SH-SY5Y (cell line): ENCODE measurements around the gene EBF3.

Source experiments
- GATA2 ChIP-seq: IDR thresholded peaks from 2 replicates; pipeline ENCODE4 v1.6.1; 2011; ENCODE audit warnings: mild to moderate bottlenecking, low read depth, low read length
- GATA3 ChIP-seq: IDR thresholded peaks from 2 replicates; pipeline ENCODE4 v1.6.1; 2011; ENCODE audit warnings: low read depth, mild to moderate bottlenecking, low read length, moderate library complexity

EBF3 gene

DNA sequence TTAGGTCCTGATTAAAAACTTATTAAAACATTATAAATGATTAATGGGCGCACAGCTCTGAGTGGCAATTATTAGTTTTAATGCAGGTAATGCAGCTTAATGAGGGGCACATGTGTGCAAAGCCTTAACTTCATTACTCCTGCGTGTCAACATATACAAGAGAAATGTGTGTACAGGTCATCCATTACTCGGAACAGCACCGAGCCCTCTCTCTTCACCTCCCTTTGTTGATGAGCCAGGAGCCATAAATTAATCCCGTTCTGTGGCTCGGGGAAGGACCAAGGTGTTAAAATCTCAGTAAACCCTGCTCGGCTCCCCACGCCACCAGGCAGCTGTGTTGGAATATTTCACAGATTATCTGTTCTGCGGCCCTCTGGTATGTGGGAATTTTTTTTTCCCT is 77.8 kb downstream of the EBF3 start:
- TF ChIP-seq GATA2 (no peak), GATA3 (no peak)

DNA sequence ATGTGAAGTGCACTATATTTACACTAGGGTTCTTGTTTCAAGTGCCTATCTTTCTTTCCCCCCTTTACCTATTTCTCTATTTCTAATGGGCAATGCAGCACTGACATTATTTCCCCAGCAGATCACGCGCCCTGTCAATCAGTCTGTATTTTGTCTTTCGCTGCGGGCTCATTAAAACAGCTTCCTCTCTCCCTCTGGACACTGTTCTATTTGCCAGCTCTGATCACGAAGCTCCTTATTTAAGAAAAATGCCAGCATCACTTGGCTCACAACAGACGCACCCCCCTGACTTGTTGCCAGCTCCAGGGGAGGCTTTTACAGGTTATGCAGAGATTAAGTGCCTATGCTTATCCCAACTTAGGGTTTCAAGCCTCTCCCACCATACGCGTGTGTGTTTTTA is 78.5 kb downstream of the EBF3 start:
- TF ChIP-seq GATA2 (no peak), GATA3 (no peak)

DNA sequence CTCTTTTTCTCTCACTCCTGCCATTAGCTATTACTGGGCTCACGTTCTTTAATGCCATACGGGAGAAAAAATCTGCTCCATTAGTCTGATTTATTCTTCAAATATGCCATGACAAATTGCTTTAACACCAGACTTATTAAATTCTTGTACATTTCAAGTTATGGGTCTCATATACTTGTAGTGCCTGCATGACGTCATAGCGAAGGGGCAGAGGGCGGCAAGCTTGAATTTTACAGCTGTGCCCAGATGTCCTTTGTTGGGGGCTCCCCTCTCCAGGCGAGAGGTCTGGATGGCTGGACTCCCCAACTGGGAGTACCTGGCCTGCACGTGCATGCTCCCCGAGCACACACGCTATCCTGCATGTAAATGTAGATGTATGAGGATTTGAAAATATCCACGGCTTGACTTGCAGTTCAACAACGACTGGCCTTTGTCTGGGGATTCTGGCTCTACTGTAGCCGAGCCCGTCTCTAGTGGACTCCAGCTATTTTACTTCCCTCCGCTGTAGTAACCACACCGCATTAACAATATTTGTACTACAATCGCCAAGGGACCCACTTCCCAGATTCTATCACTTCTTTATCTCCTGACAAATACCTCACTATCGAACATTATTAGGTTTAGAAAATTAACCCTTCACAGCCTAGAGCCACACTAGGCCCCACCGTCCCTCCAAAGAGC is 79.5 kb downstream of the EBF3 start:
- TF ChIP-seq GATA2 (no peak), GATA3 (no peak)

DNA sequence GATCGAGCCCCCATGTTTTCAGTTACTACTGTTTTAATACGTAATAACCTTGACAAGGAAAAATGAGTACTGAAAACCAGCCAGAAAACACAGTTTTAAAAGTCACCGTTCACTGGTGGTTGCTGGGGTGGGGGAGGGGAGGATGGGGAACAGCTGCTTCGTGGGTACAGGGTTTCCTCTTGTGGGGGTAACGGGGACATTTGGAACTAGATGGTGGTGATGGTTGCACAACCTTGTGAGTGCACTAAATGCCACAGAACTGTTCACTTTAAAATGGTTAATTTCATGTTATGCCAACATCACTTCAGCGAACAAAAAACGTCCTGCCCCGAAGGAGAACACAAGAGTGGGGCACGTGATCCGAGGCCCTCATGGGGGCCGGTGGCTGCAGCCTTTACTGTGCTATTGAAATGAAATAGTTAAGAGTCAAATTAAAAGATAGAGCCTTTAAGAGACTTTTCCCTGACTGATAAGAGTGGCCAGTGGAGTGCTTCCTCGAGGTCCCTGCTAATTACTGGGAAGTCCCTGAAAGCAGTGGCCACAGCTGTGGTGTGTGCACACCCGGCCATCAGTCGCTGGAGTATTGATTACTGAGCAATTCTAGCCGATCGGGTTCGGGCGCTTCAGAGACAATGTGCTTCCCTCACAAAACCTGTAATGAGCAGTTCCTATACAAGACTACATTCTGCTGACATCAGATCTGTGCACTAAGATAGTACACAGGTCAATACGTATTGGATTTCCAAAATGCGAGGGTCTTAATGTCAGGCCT is 80.3 kb downstream of the EBF3 start:
- TF ChIP-seq GATA3 (no peak), GATA2 (no peak)

DNA sequence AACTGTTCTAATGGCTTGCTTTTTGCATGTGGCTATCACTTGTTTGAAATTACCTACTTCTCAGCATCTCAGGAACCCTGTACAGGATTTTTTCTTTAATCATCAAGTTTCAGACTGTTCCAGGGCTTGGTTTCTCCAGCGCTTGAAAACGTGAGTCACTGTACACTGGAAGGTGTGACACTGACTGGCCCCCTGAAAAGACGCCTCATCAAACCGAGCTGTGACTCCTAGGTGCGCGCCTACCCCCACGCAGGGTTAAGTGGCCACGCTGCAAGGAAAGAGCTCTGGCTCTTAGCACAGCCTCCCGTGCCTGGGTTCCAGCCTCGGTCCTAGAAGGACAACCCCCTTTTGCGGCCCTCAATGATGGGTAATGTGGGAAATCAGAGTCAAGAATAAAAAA is 81.0 kb downstream of the EBF3 start:
- TF ChIP-seq GATA3 (no peak), GATA2 (no peak)

DNA sequence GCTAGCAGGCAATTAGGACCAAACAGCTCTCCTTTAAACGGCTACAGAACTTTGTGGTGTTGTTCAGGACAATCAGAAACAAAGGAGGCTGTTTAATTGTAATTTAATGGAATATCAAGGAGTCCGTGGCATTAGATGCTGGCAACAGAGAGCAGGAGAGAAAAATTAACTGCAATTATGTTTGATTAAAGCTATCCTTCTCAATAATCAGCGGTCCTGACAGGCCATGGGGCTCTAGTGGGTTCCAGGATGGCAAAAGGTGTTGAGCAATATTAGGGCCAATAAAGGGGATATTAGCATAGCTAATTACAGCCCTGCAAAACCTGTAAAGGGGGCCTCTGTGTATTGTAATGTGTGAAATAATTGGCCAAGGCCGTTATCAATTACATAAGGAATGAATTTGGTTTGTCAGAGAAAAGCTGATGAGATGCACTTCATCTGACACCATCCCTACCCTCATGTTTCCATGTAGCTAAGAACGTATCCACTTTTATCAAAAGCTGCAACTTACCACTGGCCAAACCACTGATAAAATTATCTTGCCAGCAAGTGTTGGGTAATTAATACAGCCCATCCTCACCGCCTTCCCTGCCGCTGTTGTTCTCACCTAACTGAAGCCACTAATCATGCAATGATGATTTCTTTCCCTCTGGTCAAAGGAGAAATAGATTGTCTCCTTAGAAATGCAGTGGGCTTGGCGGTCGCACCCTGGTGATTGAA is 81.6 kb downstream of the EBF3 start:
- TF ChIP-seq GATA3 = no peak
- TF ChIP-seq GATA2 = no peak

DNA sequence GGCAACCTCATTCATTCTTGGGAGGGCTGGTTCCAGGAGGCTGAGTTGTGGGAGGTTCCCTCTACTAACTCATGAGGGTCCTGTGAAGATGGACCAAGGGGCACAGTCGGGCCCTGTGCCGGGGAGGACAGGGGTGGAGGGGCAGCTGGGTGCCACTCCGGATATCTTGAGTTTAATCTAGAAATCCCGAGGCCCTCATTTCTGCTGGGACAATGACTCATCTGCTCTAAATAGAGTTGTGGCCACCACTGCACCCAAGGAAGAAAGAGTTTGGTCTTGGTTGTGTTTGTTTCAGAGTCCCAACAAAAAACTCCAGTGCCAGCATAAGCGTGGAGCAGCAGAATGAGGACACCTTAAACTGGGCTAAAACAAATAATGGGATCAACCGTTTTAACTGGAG is 82.4 kb downstream of the EBF3 start:
- no peak for TF ChIP-seq GATA3

DNA sequence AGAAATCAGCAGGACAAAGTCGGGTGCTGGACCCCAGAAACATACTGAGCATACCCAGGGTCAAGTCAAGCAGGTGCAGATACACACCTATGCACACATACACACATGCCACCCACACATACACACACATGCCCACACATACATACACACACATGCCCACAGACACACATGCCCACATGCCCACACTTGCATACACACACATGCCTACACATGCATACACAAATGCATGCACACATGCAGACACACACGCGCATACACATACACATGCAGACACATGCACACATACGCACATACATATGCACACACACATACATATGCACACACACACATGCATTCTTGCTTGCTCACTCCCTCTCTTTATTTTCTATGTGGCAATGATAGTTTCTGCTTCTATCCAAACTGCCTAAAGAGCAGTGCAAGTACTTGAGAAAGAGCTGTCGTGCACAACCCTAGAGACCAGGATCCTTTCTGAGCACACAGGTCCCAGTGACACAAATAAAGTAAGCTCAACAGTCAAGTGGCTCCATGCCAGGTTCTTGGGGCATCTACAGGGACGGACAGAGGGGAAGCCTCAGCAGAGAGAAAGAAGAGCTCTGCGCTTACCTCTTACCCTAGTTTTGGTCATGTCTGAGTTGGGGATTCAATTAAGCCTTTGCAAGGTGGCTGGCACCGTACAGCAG is 83.7 kb downstream of the EBF3 start:
- TF ChIP-seq GATA3 (no peak), GATA2 (no peak)

DNA sequence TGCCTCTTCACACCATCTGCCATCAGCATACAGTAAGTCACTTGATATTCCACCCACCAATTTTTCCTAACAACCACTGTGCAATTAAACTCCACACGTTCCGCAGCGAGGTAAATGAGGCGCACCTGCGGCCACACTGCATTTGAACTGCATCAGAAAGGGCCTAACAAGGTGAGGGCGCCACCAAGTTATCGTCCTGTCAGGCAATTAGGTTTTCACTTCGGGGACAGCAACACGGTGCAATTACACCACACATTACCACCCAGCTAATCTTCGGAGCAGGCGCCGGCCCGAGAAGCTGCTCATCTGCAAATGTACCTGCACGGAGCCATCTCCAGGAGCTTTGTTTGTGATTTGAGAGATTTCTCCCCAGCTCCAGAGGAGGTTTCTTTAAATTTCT is 84.4 kb downstream of the EBF3 start:
- TF ChIP-seq GATA3 = no peak
- no peak for TF ChIP-seq GATA2

DNA sequence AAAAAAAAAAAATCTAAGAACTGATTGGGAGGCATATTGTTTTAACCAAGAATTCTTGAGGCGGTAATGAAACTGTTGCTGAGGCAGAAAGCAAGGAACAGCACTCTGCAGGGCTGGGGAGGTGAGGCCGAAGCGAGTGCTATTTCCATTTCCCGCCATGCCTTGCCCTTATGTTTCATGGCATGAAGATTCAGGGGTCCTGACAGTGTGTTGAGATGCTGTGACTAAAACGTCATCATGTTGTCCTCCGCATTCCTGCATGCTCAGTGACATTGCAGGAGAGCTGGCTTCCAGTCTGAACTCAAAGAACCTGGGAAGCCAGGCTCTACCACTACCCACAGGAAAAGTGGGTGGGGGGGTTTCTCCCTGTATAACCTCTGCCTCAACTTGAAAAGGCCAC is 85.2 kb downstream of the EBF3 start:
- TF ChIP-seq GATA3 (no peak), GATA2 (no peak)

DNA sequence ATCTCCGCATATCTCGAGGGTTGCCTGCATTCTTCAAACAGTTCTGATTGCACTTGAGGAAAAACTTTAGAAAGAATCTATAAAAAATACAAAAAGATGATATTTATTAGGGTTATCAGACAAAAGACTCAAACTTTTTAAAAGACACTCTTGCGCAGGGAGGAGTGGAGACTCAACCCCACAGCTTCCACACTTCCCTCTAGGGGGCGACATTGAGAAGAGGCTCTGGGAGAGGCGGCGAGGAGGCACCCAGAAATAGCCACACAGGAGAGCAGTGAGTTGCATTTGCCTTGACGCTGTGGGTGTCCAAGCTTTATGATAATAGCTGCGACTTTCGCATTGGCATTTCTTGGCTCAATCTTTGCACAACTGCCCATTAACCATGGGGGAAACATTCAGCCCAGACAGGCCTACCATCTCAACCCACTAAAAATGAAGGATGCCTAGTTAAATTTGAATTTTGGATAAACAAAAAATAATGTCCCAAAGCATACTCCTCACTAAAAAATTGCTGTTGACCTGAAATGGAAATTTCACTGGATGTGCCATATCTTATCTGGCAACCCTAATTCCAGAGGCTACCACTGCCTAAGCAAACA is 86.2 kb downstream of the EBF3 start:
- no peak for TF ChIP-seq GATA3
- TF ChIP-seq GATA2 = no peak

DNA sequence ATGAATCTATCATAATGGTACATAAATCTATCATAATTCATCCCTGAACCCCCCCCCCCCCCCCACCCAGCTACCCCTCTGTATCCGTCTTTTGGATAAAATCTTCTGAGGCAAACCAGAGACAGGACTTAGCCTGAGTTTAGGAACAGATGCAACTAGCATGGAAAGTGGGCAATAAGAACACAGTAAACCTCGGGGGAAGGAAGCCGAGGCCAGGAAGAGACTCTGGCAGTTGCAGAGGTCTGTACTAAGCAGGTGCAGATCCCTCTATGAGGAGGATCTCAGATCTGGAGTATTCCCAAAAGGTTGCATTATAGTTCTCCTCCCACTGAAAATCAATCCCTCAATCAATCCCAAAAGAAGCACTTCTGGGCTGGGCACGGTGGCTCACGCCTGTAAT is 87.2 kb downstream of the EBF3 start:
- no peak for TF ChIP-seq GATA3
- no peak for TF ChIP-seq GATA2

DNA sequence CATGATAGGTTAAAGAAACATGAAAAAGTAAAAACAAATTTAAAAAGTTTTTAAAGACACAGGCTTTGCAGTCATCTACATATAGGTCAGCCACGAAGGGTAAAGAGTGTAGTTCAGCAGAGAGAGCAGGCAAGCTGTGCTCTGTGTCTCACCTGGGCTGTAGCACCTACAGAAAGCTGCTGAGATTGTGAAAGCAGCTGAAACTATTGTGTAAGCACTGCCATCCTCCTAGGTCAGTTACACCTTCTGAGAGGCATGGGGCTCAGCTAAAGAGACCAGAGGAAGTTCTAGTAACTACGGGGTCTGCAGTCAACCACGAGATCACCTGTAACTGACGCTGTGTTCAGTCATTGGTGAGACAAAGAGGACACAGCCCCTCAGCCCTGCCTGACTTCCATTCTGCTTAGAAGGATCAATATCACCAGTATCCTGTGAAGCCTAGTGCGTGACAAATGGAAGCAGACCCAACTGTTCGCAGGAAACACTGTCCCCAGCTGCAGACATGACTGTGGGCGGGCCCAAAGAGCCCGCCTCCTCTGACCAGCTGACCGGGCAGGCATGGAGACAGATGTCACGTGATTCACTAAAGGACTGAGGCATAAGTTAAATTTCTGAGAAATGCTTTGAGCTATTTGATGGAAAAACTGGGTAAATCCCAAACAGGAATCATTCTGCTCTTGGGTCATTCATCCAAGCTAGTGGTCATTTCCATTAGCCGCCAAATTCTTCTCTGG is 87.9 kb downstream of the EBF3 start:
- TF ChIP-seq GATA3 = no peak
- TF ChIP-seq GATA2 = no peak
